ENCODE data around the gene DYSF.

The DYSF gene

DNA sequence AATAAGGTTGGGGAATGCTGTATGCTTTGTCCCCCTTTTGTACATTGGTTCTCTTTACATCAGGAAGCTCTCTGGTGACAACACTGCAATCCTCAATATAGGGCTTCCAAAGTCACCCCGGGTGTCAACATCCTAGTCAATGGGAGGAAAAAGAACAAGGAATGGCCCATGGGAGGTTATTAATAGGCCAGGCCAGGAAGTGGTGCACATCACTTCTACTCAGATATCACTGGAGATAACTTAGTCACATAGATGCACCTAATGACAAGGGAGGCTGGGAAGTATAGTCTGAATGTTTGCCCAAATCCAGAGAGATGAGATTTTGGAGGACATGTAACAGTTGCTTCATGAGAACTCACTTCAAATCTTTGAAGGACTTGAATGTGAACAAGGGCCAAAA is 274.7 kb downstream of the DYSF start:
- TF ChIP-seq, protein P1, sequence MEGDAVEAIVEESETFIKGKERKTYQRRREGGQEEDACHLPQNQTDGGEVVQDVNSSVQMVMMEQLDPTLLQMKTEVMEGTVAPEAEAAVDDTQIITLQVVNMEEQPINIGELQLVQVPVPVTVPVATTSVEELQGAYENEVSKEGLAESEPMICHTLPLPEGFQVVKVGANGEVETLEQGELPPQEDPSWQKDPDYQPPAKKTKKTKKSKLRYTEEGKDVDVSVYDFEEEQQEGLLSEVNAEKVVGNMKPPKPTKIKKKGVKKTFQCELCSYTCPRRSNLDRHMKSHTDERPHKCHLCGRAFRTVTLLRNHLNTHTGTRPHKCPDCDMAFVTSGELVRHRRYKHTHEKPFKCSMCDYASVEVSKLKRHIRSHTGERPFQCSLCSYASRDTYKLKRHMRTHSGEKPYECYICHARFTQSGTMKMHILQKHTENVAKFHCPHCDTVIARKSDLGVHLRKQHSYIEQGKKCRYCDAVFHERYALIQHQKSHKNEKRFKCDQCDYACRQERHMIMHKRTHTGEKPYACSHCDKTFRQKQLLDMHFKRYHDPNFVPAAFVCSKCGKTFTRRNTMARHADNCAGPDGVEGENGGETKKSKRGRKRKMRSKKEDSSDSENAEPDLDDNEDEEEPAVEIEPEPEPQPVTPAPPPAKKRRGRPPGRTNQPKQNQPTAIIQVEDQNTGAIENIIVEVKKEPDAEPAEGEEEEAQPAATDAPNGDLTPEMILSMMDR (conservative IDR thresholded peaks at IDR 0.05; ENCODE audit: low read length) = no peak
- TF ChIP-seq EZH2phosphoT487 (IDR thresholded peaks at IDR 0.05; ENCODE audit: borderline replicate concordance) = no peak
- Histone ChIP-seq H3K4me1 (ENCODE audit: insufficient read depth, low read length, poor library complexity, severe bottlenecking) (no peaks in the 10 kb centered on the region), H3F3A (ENCODE audit: low read depth) (no peaks in the 10 kb centered on the region), H3K36me3 (ENCODE audit: insufficient read depth, low read length) (no peaks in the 10 kb centered on the region), H4K20me1 (ENCODE audit: insufficient read depth, low read length, poor library complexity, severe bottlenecking) (no peaks in the 10 kb centered on the region), H3K27me3 (ENCODE audit: insufficient read depth, low read length, poor library complexity, severe bottlenecking) (no peaks in the 10 kb centered on the region), H3K4me2 (ENCODE audit: low read depth, low read length, poor library complexity, severe bottlenecking) (no peak overlapping the region), H3K9ac (ENCODE audit: low read depth, low read length, poor library complexity, severe bottlenecking) (no peak overlapping the region), H3K79me2 (ENCODE audit: insufficient read depth, low read length) (no peaks in the 10 kb centered on the region), H3K9me3 (ENCODE audit: insufficient read depth, low read depth, low read length) (peaks cover 3% of the 10 kb centered on the region; the same call in 1 of the 2 replicates), H3K9me2 (replicated peaks; ENCODE audit: low read depth, low read length) (no peaks in the 10 kb centered on the region), H2AFZ (ENCODE audit: low read length) (no peak overlapping the region), H3K4me3 (ENCODE audit: low read length, poor library complexity, severe bottlenecking) (no peak overlapping the region)

DNA sequence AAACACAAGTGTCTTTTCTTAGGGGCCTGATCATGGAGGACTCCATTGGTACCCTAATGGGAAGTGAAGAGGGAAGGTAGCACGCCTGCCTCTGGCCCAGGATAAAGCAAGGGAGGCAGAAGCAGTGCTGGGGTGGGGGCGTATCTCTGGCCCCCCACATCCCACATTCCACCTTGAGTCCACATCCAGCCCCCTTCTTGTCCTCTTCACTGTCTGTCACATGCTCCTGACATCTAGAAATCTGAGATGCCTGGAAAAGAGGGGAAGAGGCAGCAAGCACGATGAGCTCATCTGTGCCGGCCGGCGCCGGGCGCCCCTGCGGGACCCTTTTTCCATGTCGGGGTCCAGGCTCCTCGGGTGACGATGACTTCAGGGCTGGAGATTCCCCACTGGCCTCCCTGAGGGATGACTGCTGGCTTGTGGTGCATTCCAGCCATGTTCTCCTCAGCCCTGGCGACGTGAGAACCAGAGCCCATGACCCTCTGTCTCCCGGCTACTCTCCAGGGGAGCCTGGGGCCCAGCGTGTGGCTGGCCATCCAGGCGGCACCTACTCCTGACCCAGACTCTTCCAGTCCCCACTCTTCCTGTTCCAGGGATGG is 277.5 kb downstream of the DYSF start:
- Histone ChIP-seq H3K4me1 (ENCODE audit: insufficient read depth, low read length, poor library complexity, severe bottlenecking) (no peaks in the 10 kb centered on the region), H3K4me2 (ENCODE audit: low read depth, low read length, poor library complexity, severe bottlenecking) (no peak overlapping the region), H3K9ac (ENCODE audit: low read depth, low read length, poor library complexity, severe bottlenecking) (no peak overlapping the region), H2AFZ (ENCODE audit: low read length) (no peak overlapping the region), H3F3A (ENCODE audit: low read depth) (no peaks in the 10 kb centered on the region), H3K9me2 (replicated peaks; ENCODE audit: low read depth, low read length) (no peaks in the 10 kb centered on the region), H3K4me3 (ENCODE audit: low read length, poor library complexity, severe bottlenecking) (no peak overlapping the region), H3K36me3 (ENCODE audit: insufficient read depth, low read length) (no peaks in the 10 kb centered on the region), H3K27me3 (ENCODE audit: insufficient read depth, low read length, poor library complexity, severe bottlenecking) (no peaks in the 10 kb centered on the region), H3K79me2 (ENCODE audit: insufficient read depth, low read length) (no peaks in the 10 kb centered on the region), H3K9me3 (ENCODE audit: insufficient read depth, low read depth, low read length) (no peaks in the 10 kb centered on the region; the same call in 1 of the 2 replicates), H4K20me1 (ENCODE audit: insufficient read depth, low read length, poor library complexity, severe bottlenecking) (no peaks in the 10 kb centered on the region)
- TF ChIP-seq EZH2phosphoT487 (IDR thresholded peaks at IDR 0.05; ENCODE audit: borderline replicate concordance) = no peak
- TF ChIP-seq, protein P1 (conservative IDR thresholded peaks at IDR 0.05; ENCODE audit: low read length) = no peak

DNA sequence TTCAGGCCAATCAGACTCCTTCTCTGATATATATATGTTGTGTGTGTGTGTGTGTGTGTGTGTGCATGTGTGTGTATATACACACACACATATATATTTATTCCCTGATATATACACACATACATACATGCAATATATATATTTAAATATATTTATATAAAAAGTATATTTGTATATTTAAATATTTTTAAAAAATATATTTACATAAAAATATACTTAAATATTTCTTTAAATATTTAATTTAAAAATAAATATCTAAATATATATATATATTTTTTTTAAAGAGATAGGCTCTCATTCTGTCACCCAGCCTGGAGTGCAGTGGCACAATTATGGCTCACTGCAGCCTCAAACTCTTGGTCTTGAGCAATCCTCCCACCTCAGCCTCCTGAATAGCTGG is 281.3 kb downstream of the DYSF start:
- no peaks in the 10 kb centered on the region for H3K36me3 ChIP-seq (ENCODE audit: insufficient read depth, low read length)
- no peaks in the 10 kb centered on the region; the same call in 1 of the 2 replicates for H3K9me3 ChIP-seq (ENCODE audit: insufficient read depth, low read depth, low read length)
- H3K79me2 ChIP-seq (ENCODE audit: insufficient read depth, low read length) = no peaks in the 10 kb centered on the region
- H3K4me2 ChIP-seq (ENCODE audit: low read depth, low read length, poor library complexity, severe bottlenecking) = no peak overlapping the region
- H3K9me2 ChIP-seq (replicated peaks; ENCODE audit: low read depth, low read length) = no peaks in the 10 kb centered on the region; the same call in 1 of the 2 replicates
- no peak overlapping the region for H3K9ac ChIP-seq (ENCODE audit: low read depth, low read length, poor library complexity, severe bottlenecking)
- no peaks in the 10 kb centered on the region for H3F3A ChIP-seq (ENCODE audit: low read depth)
- H3K4me3 ChIP-seq (ENCODE audit: low read length, poor library complexity, severe bottlenecking) = no peak overlapping the region
- TF ChIP-seq, protein P1 (conservative IDR thresholded peaks at IDR 0.05; ENCODE audit: low read length) = no peak
- no peak for TF ChIP-seq EZH2phosphoT487 (IDR thresholded peaks at IDR 0.05; ENCODE audit: borderline replicate concordance)
- H4K20me1 ChIP-seq (ENCODE audit: insufficient read depth, low read length, poor library complexity, severe bottlenecking) = no peaks in the 10 kb centered on the region
- H3K4me1 ChIP-seq (ENCODE audit: insufficient read depth, low read length, poor library complexity, severe bottlenecking) = no peaks in the 10 kb centered on the region
- H3K27me3 ChIP-seq (ENCODE audit: insufficient read depth, low read length, poor library complexity, severe bottlenecking) = no peaks in the 10 kb centered on the region
- H2AFZ ChIP-seq (ENCODE audit: low read length) = no peak overlapping the region
